ENCODE results near the gene ACTR3. TPM values are rescaled to one million over a fixed set of nuclear protein-coding genes. Genes with fewer than 3 reads are reported as not detected.

The ACTR3 gene
- total and polyA plus RNA-seq, 10 of the 15 experiments (the other 5 are each of a cell fraction or from before 2014, with no cell fraction given) = 79.1 to 616 (median 471) TPM

DNA sequence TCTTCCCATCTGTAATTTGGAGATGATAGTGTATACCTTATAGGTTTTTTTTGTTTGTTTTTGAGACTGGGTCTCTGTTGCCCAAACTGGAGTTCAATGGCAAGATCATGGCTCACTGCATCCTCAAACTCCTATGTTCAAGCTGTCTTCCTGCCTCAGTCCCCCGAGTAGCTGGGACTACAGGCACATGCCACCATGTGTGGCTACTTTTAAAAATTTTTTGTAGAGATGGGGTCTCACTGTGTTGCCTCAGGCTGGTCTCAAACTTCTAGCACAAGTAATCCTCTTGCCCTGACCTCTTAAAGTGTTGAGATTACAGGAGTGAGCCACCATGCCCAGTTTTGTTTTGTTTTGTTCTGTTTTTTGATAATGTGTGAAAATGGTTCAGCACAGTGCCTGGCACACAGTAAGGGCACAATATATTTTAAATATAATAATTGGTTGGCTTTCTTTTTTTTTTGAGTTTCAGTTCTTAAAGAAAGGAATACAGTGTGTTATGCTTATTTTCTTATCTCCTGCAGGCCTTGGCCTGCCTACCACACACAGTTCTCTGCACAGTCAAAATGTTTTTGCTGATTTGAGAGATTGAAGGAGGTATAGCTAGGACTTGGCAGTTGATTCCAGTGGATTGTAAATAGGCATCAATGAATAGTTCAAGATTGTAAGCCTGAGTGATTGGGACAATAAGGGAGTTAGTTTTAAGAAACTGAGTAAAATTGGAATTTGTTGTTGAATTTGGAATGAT is 6.1 kb downstream of the ACTR3 start (continued):
- no peak for TF ChIP-seq NFYA (IDR thresholded peaks at IDR 0.05; ENCODE audit: borderline replicate concordance, low read depth, low read length)
- TF ChIP-seq POLR2A (IDR thresholded peaks at IDR 0.05; ENCODE audit: low read depth, low read length) = no peak
- TF ChIP-seq ZNF274 (IDR thresholded peaks at IDR 0.05; ENCODE audit: insufficient read depth, insufficient read length) = no peak
- TF ChIP-seq CBX3 (IDR thresholded peaks at IDR 0.05; ENCODE audit: borderline replicate concordance, low read depth) = no peak
- no peak for TF ChIP-seq SP1 (IDR thresholded peaks at IDR 0.05; ENCODE audit: low read depth, low read length)

DNA sequence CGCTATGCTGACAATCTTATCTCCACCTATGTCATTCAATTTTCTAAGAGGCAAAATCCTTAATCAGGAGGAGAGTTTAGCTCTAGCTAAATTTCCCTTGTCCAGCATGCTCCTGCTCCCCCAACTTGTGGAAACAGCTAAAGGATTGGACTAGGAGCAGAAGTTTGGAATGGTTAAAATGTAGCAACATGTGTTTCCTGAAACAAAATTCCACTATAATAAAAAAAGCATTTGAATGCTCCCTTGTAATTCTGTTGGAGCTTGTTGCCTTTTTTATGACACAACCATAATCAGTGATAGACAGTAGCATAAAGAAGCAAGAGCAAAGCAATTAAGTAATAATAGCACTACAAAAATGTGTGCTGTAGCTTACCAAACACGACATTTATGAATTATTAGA is 6.9 kb downstream of the ACTR3 start:
- no peak for ATAC-seq
- CTCF ChIA-PET = interaction anchor here (0.8 to 8.1 kb wide), 7 partner anchors 9 to 292 kb away, joined by 3 to 59 read pairs (median 6); partner anchors contain the start of genes ACTR3 and SLC35F5
- Histone ChIP-seq H3K79me2 (ENCODE audit: control insufficient read depth, insufficient read depth, low read length) (peaks cover 99% of the 10 kb centered on the region), H3K27me3 (replicated peaks in 1 of 2; ENCODE audit: control insufficient read depth in 2 of 2, insufficient read depth in 2 of 2, low read length in 1 of 2) (no peaks in the 10 kb centered on the region), H3K4me2 (ENCODE audit: control insufficient read depth, insufficient read depth) (peak overlapping the region; percentile 86), H3K4me1 (ENCODE audit: control insufficient read depth, insufficient read depth, low read length) (peaks cover 24% of the 10 kb centered on the region), H4K20me1 (ENCODE audit: control insufficient read depth, insufficient read depth) (peaks cover 3% of the 10 kb centered on the region; the same call in 1 of the 2 replicates), H2AFZ (ENCODE audit: control insufficient read depth, low read depth, low read length) (no peak overlapping the region), H3K9me3 (replicated peaks; ENCODE audit: control insufficient read depth, insufficient read depth, low read length) (no peaks in the 10 kb centered on the region; the same call in 2 of the 3 replicates), H3K27ac (ENCODE audit: control insufficient read depth, insufficient read depth) (no peak overlapping the region), H3K9ac (ENCODE audit: control insufficient read depth, insufficient read depth, low read length) (no peak overlapping the region; the same call in 1 of the 2 replicates), H3K4me3 (peak overlapping the region; percentile 89), H3K36me3 (ENCODE audit: control insufficient read depth in 2 of 2, insufficient read depth in 2 of 2, low read length in 1 of 2) (peaks cover 0 to 3% of the 10 kb centered on the region in 2 experiments; a peak in 1 of 4 replicates)
- intact Hi-C loops (cut with micrococcal nuclease; ENCODE audit: unreplicated experiment) (loop anchor here (2.0 kb wide), 1 partner anchor 14 kb away; no protein-coding TSS in a partner anchor), in situ Hi-C loops (cut with MboI) (no loop called here)
- SMC1A ChIA-PET (ENCODE audit: uncharacterized antibody, unreplicated experiment) = interaction anchor here (0.8 to 11.1 kb wide), 13 partner anchors 9 to 140 kb away, joined by 3 to 189 read pairs (median 5); partner anchors contain the start of gene SLC35F5
- FAIRE-seq = no peak
- POLR2A ChIA-PET = interaction anchor here (0.6 to 6.5 kb wide), 7 partner anchors 9 to 1993 kb away, joined by 3 to 80 read pairs (median 4); no protein-coding TSS in a partner anchor
- TF ChIP-seq ZSCAN29 (IDR thresholded peaks at IDR 0.05) (no peak), NR2C2 (IDR thresholded peaks at IDR 0.05; ENCODE audit: borderline replicate concordance, control insufficient read depth, insufficient read length, low read depth) (no peak), RAD21 (IDR thresholded peaks at IDR 0.05; ENCODE audit: insufficient read depth, low read depth, low read length) (no peak), ESRRA (IDR thresholded peaks at IDR 0.05; ENCODE audit: low read length) (no peak), HCFC1 (IDR thresholded peaks at IDR 0.05; ENCODE audit: low read length) (no peak), TCF7 (IDR thresholded peaks at IDR 0.05; ENCODE audit: borderline replicate concordance) (no peak), DPF2 (IDR thresholded peaks at IDR 0.05) (no peak), CREM (IDR thresholded peaks at IDR 0.05; ENCODE audit: low read depth) (no peak), EED (IDR thresholded peaks at IDR 0.05; ENCODE audit: low read depth) (no peak), GATAD2B (conservative IDR thresholded peaks at IDR 0.05; ENCODE audit: low read depth) (no peak)
- TF ChIP-seq, protein P1, sequence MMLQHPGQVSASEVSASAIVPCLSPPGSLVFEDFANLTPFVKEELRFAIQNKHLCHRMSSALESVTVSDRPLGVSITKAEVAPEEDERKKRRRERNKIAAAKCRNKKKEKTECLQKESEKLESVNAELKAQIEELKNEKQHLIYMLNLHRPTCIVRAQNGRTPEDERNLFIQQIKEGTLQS (IDR thresholded peaks at IDR 0.05; ENCODE audit: borderline replicate concordance, extremely low read depth, low read depth, low read length) = no peak
- TF ChIP-seq, protein P2, sequence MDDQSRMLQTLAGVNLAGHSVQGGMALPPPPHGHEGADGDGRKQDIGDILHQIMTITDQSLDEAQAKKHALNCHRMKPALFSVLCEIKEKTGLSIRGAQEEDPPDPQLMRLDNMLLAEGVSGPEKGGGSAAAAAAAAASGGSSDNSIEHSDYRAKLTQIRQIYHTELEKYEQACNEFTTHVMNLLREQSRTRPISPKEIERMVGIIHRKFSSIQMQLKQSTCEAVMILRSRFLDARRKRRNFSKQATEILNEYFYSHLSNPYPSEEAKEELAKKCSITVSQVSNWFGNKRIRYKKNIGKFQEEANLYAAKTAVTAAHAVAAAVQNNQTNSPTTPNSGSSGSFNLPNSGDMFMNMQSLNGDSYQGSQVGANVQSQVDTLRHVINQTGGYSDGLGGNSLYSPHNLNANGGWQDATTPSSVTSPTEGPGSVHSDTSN (IDR thresholded peaks at IDR 0.05; ENCODE audit: insufficient replicate concordance, low read depth, low read length) = no peak
- TF ChIP-seq, protein P3, sequence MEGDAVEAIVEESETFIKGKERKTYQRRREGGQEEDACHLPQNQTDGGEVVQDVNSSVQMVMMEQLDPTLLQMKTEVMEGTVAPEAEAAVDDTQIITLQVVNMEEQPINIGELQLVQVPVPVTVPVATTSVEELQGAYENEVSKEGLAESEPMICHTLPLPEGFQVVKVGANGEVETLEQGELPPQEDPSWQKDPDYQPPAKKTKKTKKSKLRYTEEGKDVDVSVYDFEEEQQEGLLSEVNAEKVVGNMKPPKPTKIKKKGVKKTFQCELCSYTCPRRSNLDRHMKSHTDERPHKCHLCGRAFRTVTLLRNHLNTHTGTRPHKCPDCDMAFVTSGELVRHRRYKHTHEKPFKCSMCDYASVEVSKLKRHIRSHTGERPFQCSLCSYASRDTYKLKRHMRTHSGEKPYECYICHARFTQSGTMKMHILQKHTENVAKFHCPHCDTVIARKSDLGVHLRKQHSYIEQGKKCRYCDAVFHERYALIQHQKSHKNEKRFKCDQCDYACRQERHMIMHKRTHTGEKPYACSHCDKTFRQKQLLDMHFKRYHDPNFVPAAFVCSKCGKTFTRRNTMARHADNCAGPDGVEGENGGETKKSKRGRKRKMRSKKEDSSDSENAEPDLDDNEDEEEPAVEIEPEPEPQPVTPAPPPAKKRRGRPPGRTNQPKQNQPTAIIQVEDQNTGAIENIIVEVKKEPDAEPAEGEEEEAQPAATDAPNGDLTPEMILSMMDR (IDR thresholded peaks at IDR 0.05 in 2 of 3, conservative IDR thresholded peaks at IDR 0.05 in 1 of 3; ENCODE audit: control insufficient read depth in 2 of 3, extremely low read depth in 1 of 3, insufficient read depth in 1 of 3, low read depth in 3 of 3, low read length in 3 of 3) = no peak
- no peak for DNase-seq (ENCODE audit: low read depth, low spot score)
- BruUV-seq (replicated peaks) = no TSS peak
- RAD21 ChIA-PET (ENCODE audit: unreplicated experiment) = interaction anchor here (0.7 to 5.1 kb wide), 11 partner anchors 9 to 183 kb away, joined by 3 to 24 read pairs (median 4); partner anchors contain the start of gene SLC35F5
- WGBS (ENCODE audit: insufficient coverage, insufficient replicate concordance, low lambda C conversion rate, missing lambda C conversion rate) = 2% methylated on average over 2 of the region's 2 CpGs
